ENCODE measurements around the gene OR10T2.
"Not testable (repeated sequence)": the region's sequence is repeated elsewhere in the genome, so short reads cannot be mapped to it uniquely, and the experiment has no call there.

Gene OR10T2

DNA sequence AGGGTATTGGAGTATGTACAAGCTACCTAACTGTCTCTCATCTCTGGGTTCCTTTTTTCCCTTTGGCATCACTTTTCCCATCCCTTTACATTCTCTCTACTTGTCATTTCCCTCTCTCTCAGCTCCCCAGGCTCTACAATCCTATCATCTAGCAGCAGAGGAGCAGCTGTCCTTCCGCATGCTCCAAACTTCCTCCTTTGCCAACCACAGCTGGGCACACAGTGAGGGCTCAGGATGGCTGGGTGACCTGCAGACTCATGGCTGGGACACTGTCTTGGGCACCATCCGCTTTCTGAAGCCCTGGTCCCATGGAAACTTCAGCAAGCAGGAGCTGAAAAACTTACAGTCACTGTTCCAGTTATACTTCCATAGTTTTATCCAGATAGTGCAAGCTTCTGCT lies 45.0 kb downstream of the OR10T2 start:
- TF ChIP-seq, protein P1, sequence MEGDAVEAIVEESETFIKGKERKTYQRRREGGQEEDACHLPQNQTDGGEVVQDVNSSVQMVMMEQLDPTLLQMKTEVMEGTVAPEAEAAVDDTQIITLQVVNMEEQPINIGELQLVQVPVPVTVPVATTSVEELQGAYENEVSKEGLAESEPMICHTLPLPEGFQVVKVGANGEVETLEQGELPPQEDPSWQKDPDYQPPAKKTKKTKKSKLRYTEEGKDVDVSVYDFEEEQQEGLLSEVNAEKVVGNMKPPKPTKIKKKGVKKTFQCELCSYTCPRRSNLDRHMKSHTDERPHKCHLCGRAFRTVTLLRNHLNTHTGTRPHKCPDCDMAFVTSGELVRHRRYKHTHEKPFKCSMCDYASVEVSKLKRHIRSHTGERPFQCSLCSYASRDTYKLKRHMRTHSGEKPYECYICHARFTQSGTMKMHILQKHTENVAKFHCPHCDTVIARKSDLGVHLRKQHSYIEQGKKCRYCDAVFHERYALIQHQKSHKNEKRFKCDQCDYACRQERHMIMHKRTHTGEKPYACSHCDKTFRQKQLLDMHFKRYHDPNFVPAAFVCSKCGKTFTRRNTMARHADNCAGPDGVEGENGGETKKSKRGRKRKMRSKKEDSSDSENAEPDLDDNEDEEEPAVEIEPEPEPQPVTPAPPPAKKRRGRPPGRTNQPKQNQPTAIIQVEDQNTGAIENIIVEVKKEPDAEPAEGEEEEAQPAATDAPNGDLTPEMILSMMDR (IDR thresholded peaks at IDR 0.05; ENCODE audit: low read depth, low read length, missing control alignments) = no peak

DNA sequence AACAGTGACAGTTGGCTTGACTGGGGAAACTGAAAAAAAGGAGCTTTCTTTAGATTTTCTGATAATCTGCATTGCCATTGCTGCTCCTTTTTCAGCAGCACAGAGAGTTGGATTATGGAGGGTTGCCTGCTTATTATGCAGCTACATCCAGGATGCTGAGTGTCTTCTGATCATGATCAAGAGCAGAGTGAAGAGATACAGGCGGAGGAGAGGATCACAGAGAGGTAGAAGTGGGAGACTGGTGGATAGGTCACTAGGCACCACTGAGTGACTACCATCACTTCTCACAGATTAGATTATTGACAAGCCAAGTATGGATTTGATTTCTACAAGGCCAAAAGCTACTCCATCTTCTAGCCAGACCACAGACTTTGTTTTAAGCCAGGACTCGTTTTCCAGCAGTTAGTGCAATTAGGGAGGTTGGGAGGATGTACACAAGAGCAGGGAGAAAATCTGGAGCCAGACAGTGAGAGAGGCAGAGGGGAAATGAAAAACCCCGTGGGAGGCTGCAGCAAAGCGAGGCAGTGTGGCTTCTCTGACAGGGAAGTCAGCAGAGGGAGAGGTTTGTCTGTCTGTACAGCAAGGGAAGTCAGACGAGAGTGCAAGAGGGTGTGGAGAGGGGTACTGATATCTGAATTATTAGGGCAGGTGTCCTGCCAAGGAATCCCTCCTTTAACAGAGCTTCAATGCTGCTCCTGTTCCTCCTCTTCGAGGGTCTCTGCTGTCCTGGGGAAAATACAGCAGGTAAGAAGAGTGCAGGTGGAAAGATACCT lies 45.8 kb downstream of the OR10T2 start, which contains the start of gene CD1E:
CD1E (plus strand) TSS at position 592 of the 773 bp plus-strand sequence; CDS start at position 687, 95 bp downstream.
- TF ChIP-seq, protein P1 (IDR thresholded peaks at IDR 0.05; ENCODE audit: low read depth, low read length, missing control alignments) = no peak
- in situ Hi-C loops (cut with HindIII; ENCODE audit: low pct_ligation_motif_present, low sequenced_read_pairs) = no loop called here
- Histone ChIP-seq H3K4me3 (ENCODE audit: low read depth, low read length) (no peak within 1 kb of the TSS), H3K27me3 (replicated peaks) (no peaks in the 10 kb centered on the region), H3K36me3 (replicated peaks) (no peaks in the 10 kb centered on the region), H3K27ac (no peak within 1 kb of the TSS)
- DNase-seq = no peak

More for the DNA sequence above, 45.0 kb downstream of the OR10T2 start:
- H3K4me3 ChIP-seq (ENCODE audit: low read depth, low read length) = no peak overlapping the region
- H3K36me3 ChIP-seq (replicated peaks) = no peaks in the 10 kb centered on the region
- H3K27me3 ChIP-seq (replicated peaks) = no peaks in the 10 kb centered on the region
- in situ Hi-C loops (cut with HindIII; ENCODE audit: low pct_ligation_motif_present, low sequenced_read_pairs) = no loop called here
- no peak for DNase-seq
- no peak overlapping the region for H3K27ac ChIP-seq

DNA sequence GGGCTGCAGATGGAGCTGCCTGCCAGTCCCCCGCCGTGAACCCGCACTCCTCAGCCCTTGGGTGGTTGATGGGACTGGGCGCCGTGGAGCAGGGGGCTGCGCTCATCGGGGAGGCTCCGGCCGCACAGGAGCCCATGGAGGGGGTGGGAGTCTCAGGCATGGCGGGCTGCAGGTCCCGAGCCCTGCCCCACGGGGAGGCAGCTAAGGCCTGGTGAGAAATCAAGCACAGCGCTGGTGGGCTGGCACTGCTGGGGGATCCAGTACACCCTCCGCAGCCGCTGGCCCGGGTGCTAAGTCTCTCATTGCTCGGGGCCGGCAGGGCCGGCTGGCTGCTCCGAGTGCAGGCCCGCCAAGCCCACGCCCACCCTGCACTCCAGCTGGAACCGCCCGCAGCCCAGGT lies 50.3 kb downstream of the OR10T2 start:
- H3K27me3 ChIP-seq (replicated peaks); H3K36me3 ChIP-seq (replicated peaks); H3K4me3 ChIP-seq (ENCODE audit: low read depth, low read length); H3K27ac ChIP-seq; DNase-seq; in situ Hi-C loops (cut with HindIII; ENCODE audit: low pct_ligation_motif_present, low sequenced_read_pairs): not testable (repeated sequence)

Data from brain microvascular endothelial cell (primary cell).